Activated naive CD4-positive, alpha-beta T cell treated with anti-CD3 and anti-CD28 coated beads, Interleukin-2, amount 50 U/mL, for 24 hours (primary cell): ENCODE results near the gene CUL3.

Experiments
- H3K27ac Mint-ChIP-seq: one replicate; pipeline ENCODE4 v1.8.0; 2021; ENCODE audit warnings: mild to moderate bottlenecking, mixed read lengths
- H3K27me3 Mint-ChIP-seq: one replicate; pipeline ENCODE4 v1.8.0; 2021; ENCODE audit warnings: mixed read lengths
- H3K36me3 Mint-ChIP-seq: one replicate; pipeline ENCODE4 v1.8.0; 2021; ENCODE audit warnings: mixed read lengths
- H3K4me1 Mint-ChIP-seq: one replicate; pipeline ENCODE4 v1.8.0; 2021; ENCODE audit warnings: mixed read lengths
- H3K4me3 Mint-ChIP-seq: one replicate; pipeline ENCODE4 v1.8.0; 2021; ENCODE audit warnings: mild to moderate bottlenecking, mixed read lengths
- H3K9me3 Mint-ChIP-seq: one replicate; pipeline ENCODE4 v1.8.0; 2021; ENCODE audit warnings: mixed read lengths

CUL3 gene

GRCh38 chr2:224436634-224437033 is 148.5 kb downstream of the CUL3 start:
- H3K4me1 Mint-ChIP-seq = peaks cover 6% of the 10 kb centered on the region
- no peaks in the 10 kb centered on the region for H3K36me3 Mint-ChIP-seq
- H3K27me3 Mint-ChIP-seq = peaks cover 20% of the 10 kb centered on the region
- H3K9me3 Mint-ChIP-seq = no peaks in the 10 kb centered on the region
- H3K4me3 Mint-ChIP-seq = no peak overlapping the region
- no peak overlapping the region for H3K27ac Mint-ChIP-seq

- Mint-ChIP-seq H3K4me3 (no peak overlapping the region), H3K27ac (no peak overlapping the region), H3K27me3 (peaks cover 8% of the 10 kb centered on the region), H3K4me1 (no peaks in the 10 kb centered on the region), H3K36me3 (no peaks in the 10 kb centered on the region), H3K9me3 (no peaks in the 10 kb centered on the region)
These were observed 150.5 kb downstream of the CUL3 start for GRCh38 chr2:224434618-224435017.

GRCh38 chr2:224433442-224433841 is 151.7 kb downstream of the CUL3 start:
- no peaks in the 10 kb centered on the region for H3K9me3 Mint-ChIP-seq
- no peak overlapping the region for H3K4me3 Mint-ChIP-seq
- H3K4me1 Mint-ChIP-seq = no peaks in the 10 kb centered on the region
- peaks cover 2% of the 10 kb centered on the region for H3K27me3 Mint-ChIP-seq
- no peaks in the 10 kb centered on the region for H3K36me3 Mint-ChIP-seq
- H3K27ac Mint-ChIP-seq = no peak overlapping the region

GRCh38 chr2:224432003-224432579 is 153.1 kb downstream of the CUL3 start:
- Mint-ChIP-seq H3K4me1 (no peaks in the 10 kb centered on the region), H3K4me3 (no peak overlapping the region)

GRCh38 chr2:224429441-224429810 is 155.7 kb downstream of the CUL3 start:
- Mint-ChIP-seq H3K4me1 (no peaks in the 10 kb centered on the region), H3K27ac (no peak overlapping the region), H3K9me3 (no peaks in the 10 kb centered on the region), H3K36me3 (peaks cover 2% of the 10 kb centered on the region), H3K27me3 (peaks cover 2% of the 10 kb centered on the region), H3K4me3 (no peak overlapping the region)

More at GRCh38 chr2:224432003-224432579, 153.1 kb downstream of the CUL3 start:
- Mint-ChIP-seq H3K27me3 (peaks cover 1% of the 10 kb centered on the region), H3K36me3 (no peaks in the 10 kb centered on the region), H3K9me3 (no peaks in the 10 kb centered on the region), H3K27ac (no peak overlapping the region)

GRCh38 chr2:224428787-224429440 is 156.2 kb downstream of the CUL3 start:
- Mint-ChIP-seq H3K36me3 (peaks cover 2% of the 10 kb centered on the region), H3K9me3 (no peaks in the 10 kb centered on the region), H3K27me3 (peaks cover 2% of the 10 kb centered on the region), H3K27ac (no peak overlapping the region), H3K4me3 (no peak overlapping the region), H3K4me1 (no peaks in the 10 kb centered on the region)

- no peak overlapping the region for H3K27ac Mint-ChIP-seq
- H3K4me1 Mint-ChIP-seq = no peaks in the 10 kb centered on the region
- no peaks in the 10 kb centered on the region for H3K9me3 Mint-ChIP-seq
- no peak overlapping the region for H3K4me3 Mint-ChIP-seq
- H3K27me3 Mint-ChIP-seq = peaks cover 2% of the 10 kb centered on the region
- peaks cover 2% of the 10 kb centered on the region for H3K36me3 Mint-ChIP-seq
These were observed 157.7 kb downstream of the CUL3 start for GRCh38 chr2:224427471-224427870.

GRCh38 chr2:224426656-224427055 is 158.5 kb downstream of the CUL3 start:
- Mint-ChIP-seq H3K4me1 (no peaks in the 10 kb centered on the region), H3K36me3 (peaks cover 2% of the 10 kb centered on the region), H3K27ac (no peak overlapping the region), H3K9me3 (no peaks in the 10 kb centered on the region), H3K4me3 (no peak overlapping the region), H3K27me3 (peaks cover 2% of the 10 kb centered on the region)

GRCh38 chr2:224421065-224421464 is 164.1 kb downstream of the CUL3 start:
- H3K27ac Mint-ChIP-seq = no peak overlapping the region
- no peaks in the 10 kb centered on the region for H3K4me1 Mint-ChIP-seq

More at GRCh38 chr2:224421065-224421464, 164.1 kb downstream of the CUL3 start:
- Mint-ChIP-seq H3K36me3 (peaks cover 2% of the 10 kb centered on the region), H3K9me3 (no peaks in the 10 kb centered on the region), H3K27me3 (peaks cover 2% of the 10 kb centered on the region), H3K4me3 (no peak overlapping the region)
